Erythroblast (primary cell): ENCODE data around the gene DZIP3.

ENCODE experiments used
- DNase-seq, 2 experiments: peaks; one replicate each; lab custom pipeline; 2025; lab: John Stamatoyannopoulos, UW
- GATA1 ChIP-seq: IDR thresholded peaks from 2 replicates; pipeline ENCODE4 v1.6.1; 2011; ENCODE audit warnings: low read depth, mild to moderate bottlenecking, control low read depth, low read length, moderate library complexity
- POLR2A ChIP-seq: IDR thresholded peaks from 2 replicates; pipeline ENCODE4 v1.6.1; 2011; ENCODE audit warnings: mild to moderate bottlenecking, low read length

The DZIP3 gene

GRCh38 chr3:108589081-108589997, at the start of gene DZIP3, which contains the start of gene CIP2A:
Gene DZIP3 (plus strand): TSS chr3:108589722. CDS start chr3:108605407, 15,685 bp downstream.
Gene CIP2A (minus strand): TSS chr3:108589438. CDS start chr3:108589375, 63 bp downstream.
- DNase-seq, result peak; percentile 89

GRCh38 chr3:108546247-108546646, 43.3 kb upstream of the DZIP3 start:
- TF ChIP-seq GATA1 (no peak), POLR2A (no peak)
- no peak for DNase-seq

More at GRCh38 chr3:108589081-108589997, at the start of gene DZIP3, which contains the start of gene CIP2A:
- TF ChIP-seq POLR2A (peak; percentile 84), GATA1 (no peak)

- no peak for TF ChIP-seq GATA1
- no peak for TF ChIP-seq POLR2A
- DNase-seq, result no peak
Measured at GRCh38 chr3:108546692-108547091, 42.8 kb upstream of the DZIP3 start.

GRCh38 chr3:108548304-108548703, 41.2 kb upstream of the DZIP3 start:
- no peak for DNase-seq

GRCh38 chr3:108548886-108549285, 40.6 kb upstream of the DZIP3 start:
- TF ChIP-seq GATA1 (no peak), POLR2A (no peak)
- DNase-seq, result no peak

More at GRCh38 chr3:108548304-108548703, 41.2 kb upstream of the DZIP3 start:
- TF ChIP-seq GATA1 (no peak), POLR2A (no peak)

- peak; percentile 37 to 61 for DNase-seq
- TF ChIP-seq POLR2A (no peak), GATA1 (no peak)
Measured at GRCh38 chr3:108552267-108553159, 37.0 kb upstream of the DZIP3 start.

- no peak for DNase-seq
- TF ChIP-seq GATA1 (no peak), POLR2A (no peak)
Measured at GRCh38 chr3:108554229-108554628, 35.3 kb upstream of the DZIP3 start.

- no peak for DNase-seq
- no peak for TF ChIP-seq GATA1
- TF ChIP-seq POLR2A, result no peak
Measured at GRCh38 chr3:108554913-108555571, 34.5 kb upstream of the DZIP3 start.

GRCh38 chr3:108555966-108556581, 33.4 kb upstream of the DZIP3 start:
- TF ChIP-seq GATA1 (no peak), POLR2A (no peak)

GRCh38 chr3:108562565-108562964, 27.0 kb upstream of the DZIP3 start:
- TF ChIP-seq POLR2A (no peak), GATA1 (no peak)
- DNase-seq, result no peak

More at GRCh38 chr3:108555966-108556581, 33.4 kb upstream of the DZIP3 start:
- no peak for DNase-seq

GRCh38 chr3:108564564-108564963, 25.0 kb upstream of the DZIP3 start:
- DNase-seq, result no peak
- TF ChIP-seq POLR2A (no peak), GATA1 (no peak)

- no peak for DNase-seq
Measured at GRCh38 chr3:108565506-108565905, 24.0 kb upstream of the DZIP3 start.

More at GRCh38 chr3:108565506-108565905, 24.0 kb upstream of the DZIP3 start:
- TF ChIP-seq POLR2A (no peak), GATA1 (no peak)
